Natural killer cell (primary cell): ENCODE results near the gene HS6ST3. TPM values are rescaled to one million over a fixed set of nuclear protein-coding genes. Genes with fewer than 3 reads are reported as not detected.

Experiments
- ATAC-seq, 3 donors: fragments of 150-1000 bp in 2 of 3; fragments of 200-7000 bp in 1 of 3; cut with Tn5 transposase; 1 replicate in 1 of 3; 2 replicates in 2 of 3; pipeline ENCODE4 v1.10.0; 2021; ENCODE audit warnings: mild to moderate bottlenecking in 2 of 3, moderate library complexity in 2 of 3
- DNase-seq, 2 donors: peaks; one replicate each; pipeline versions ENCODE4 v3.0.0 to v3.0.0-alpha.2; 2013 to 2021; ENCODE audit warnings: mixed read lengths in 1 of 2
- H3K27ac ChIP-seq: one replicate; pipeline ENCODE4 v1.5.1; 2013; ENCODE audit warnings: mild to moderate bottlenecking, low read length
- H3K27me3 ChIP-seq: one replicate; pipeline ENCODE4 v1.6.1; 2013; ENCODE audit warnings: low read length; ENCODE audit not compliant: control insufficient read depth, insufficient read depth
- H3K36me3 ChIP-seq: one replicate; pipeline ENCODE4 v1.6.1; 2013; ENCODE audit warnings: low read length; ENCODE audit not compliant: control insufficient read depth, insufficient read depth
- H3K4me1 ChIP-seq: one replicate; pipeline ENCODE4 v1.6.1; 2013; ENCODE audit warnings: low read length; ENCODE audit not compliant: control insufficient read depth, insufficient read depth
- H3K4me3 ChIP-seq: one replicate; pipeline ENCODE4 v1.5.1; 2013; ENCODE audit warnings: low read length
- H3K9me3 ChIP-seq: one replicate; pipeline ENCODE4 v1.6.1; 2013; ENCODE audit warnings: low read length; ENCODE audit not compliant: control insufficient read depth, insufficient read depth
- H3K27ac Mint-ChIP-seq, 2 donors: one replicate each; pipeline ENCODE4 v1.8.0; 2022; ENCODE audit warnings: mild to moderate bottlenecking in 2 of 2, mixed read lengths in 2 of 2, moderate library complexity in 1 of 2
- H3K27me3 Mint-ChIP-seq, 2 donors: one replicate each; pipeline ENCODE4 v1.8.0; 2022; ENCODE audit warnings: low read depth in 2 of 2, mixed read lengths in 2 of 2
- H3K36me3 Mint-ChIP-seq: one replicate; pipeline ENCODE4 v1.8.0; 2022; ENCODE audit warnings: mixed read lengths
- H3K4me1 Mint-ChIP-seq, 2 donors: one replicate each; pipeline ENCODE4 v1.8.0; 2022; ENCODE audit warnings: mixed read lengths in 2 of 2
- H3K4me3 Mint-ChIP-seq: one replicate; pipeline ENCODE4 v1.8.0; 2022; ENCODE audit warnings: mild to moderate bottlenecking, moderate library complexity, mixed read lengths
- H3K9me3 Mint-ChIP-seq, 2 donors: one replicate each; pipeline ENCODE4 v1.8.0; 2022; ENCODE audit warnings: mixed read lengths in 2 of 2
- WGBS: methylation state at CpG from one replicate; pipeline ENCODE4 v1.1.7; 2013; ENCODE audit warnings: missing lambda C conversion rate; ENCODE audit not compliant: insufficient coverage; 5-methylcytosine and 5-hydroxymethylcytosine counted together
- intact Hi-C: fragments of 100-400 bp; cut with micrococcal nuclease; formaldehyde crosslinking; loops from one replicate; pipeline ENCODE4 v1.14.2; 2022
- total RNA-seq, 4 donors: library from RNA; stranded (reverse); fragments of 120-200 nt in 1 of 4; gene quantifications; one replicate each; pipeline versions ENCODE4 v1.2.3 to v1.2.4, GENCODE V29; 2013 to 2022
- TF ChIP-seq, protein P1 (sequence below): fragments of 200-600 bp; IDR thresholded peaks from one replicate; pipeline ENCODE4 v1.8.0; 2022; ENCODE audit warnings: antibody characterized with exemption

Gene HS6ST3
- total RNA-seq, 3 donors from 2014 or later (not counting 1 experiment from before 2014, with no cell fraction given) = not detected

DNA sequence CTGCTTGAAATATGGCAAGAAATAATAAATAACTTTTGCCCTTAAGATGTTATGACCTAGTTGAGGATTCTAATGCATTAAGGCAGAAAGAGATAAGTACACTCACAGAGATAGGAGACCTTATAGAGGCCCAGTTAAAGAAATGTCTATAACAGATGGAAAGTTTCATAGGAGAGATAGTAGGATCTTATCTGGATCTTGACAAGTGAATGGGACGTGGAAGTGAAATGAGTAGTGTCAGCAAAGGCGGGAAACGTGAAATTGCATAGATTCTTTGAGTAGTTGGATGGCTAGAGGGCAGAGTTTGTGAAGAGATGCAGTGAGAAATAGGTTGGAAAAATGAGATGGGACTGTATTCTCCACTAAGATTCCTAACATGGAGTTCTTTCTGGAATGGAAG, 71.2 kb downstream of the HS6ST3 start:
- Histone ChIP-seq H3K27me3 (no peaks in the 10 kb centered on the region), H3K36me3 (no peaks in the 10 kb centered on the region), H3K4me1 (no peaks in the 10 kb centered on the region), H3K4me3 (no peak overlapping the region), H3K9me3 (no peaks in the 10 kb centered on the region), H3K27ac (no peak overlapping the region)
- Mint-ChIP-seq H3K4me3 (no peak overlapping the region), H3K9me3 (peaks cover 16 to 17% of the 10 kb centered on the region in 2 donors), H3K27ac (no peak overlapping the region), H3K27me3 (no peaks in the 10 kb centered on the region), H3K4me1 (no peaks in the 10 kb centered on the region), H3K36me3 (no peaks in the 10 kb centered on the region)
- DNase-seq = no peak
- no peak for ATAC-seq
- TF ChIP-seq, protein P1, sequence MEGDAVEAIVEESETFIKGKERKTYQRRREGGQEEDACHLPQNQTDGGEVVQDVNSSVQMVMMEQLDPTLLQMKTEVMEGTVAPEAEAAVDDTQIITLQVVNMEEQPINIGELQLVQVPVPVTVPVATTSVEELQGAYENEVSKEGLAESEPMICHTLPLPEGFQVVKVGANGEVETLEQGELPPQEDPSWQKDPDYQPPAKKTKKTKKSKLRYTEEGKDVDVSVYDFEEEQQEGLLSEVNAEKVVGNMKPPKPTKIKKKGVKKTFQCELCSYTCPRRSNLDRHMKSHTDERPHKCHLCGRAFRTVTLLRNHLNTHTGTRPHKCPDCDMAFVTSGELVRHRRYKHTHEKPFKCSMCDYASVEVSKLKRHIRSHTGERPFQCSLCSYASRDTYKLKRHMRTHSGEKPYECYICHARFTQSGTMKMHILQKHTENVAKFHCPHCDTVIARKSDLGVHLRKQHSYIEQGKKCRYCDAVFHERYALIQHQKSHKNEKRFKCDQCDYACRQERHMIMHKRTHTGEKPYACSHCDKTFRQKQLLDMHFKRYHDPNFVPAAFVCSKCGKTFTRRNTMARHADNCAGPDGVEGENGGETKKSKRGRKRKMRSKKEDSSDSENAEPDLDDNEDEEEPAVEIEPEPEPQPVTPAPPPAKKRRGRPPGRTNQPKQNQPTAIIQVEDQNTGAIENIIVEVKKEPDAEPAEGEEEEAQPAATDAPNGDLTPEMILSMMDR = no peak
- WGBS = 71% methylated on average over 3 of the region's 3 CpGs
- intact Hi-C loops = no loop called here

DNA sequence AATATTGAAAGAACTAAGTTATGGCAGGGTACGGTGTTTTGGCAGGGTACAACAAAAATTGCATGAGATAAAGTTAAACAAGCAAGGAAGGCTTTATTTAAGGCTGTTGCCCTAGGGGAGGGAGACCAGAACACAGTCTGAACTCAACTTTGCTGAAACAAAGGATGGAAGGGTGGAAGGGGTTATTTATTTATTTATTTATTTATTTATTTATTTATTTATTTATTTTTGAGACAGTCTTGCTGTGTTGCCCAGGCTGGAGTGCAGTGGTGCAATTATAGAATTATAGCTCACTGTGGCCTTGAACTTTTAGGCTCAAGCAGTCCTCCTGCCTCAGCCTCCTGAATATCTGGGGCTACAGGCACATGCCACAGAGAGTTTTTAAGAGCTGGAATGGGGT, 75.9 kb downstream of the HS6ST3 start:
- no peak for DNase-seq
- ATAC-seq = no peak
- H3K4me3 Mint-ChIP-seq = no peak overlapping the region
- peaks cover 3 to 11% of the 10 kb centered on the region in 2 donors for H3K9me3 Mint-ChIP-seq
- intact Hi-C loops = no loop called here
- H3K27ac Mint-ChIP-seq = no peak overlapping the region
- H3K4me3 ChIP-seq = no peak overlapping the region
- peaks cover 5% of the 10 kb centered on the region for H3K36me3 Mint-ChIP-seq
- no peaks in the 10 kb centered on the region for H3K4me1 ChIP-seq
- TF ChIP-seq, protein P1 = no peak
- H3K4me1 Mint-ChIP-seq = no peaks in the 10 kb centered on the region
- no peaks in the 10 kb centered on the region for H3K9me3 ChIP-seq
- no peaks in the 10 kb centered on the region for H3K27me3 ChIP-seq
- H3K36me3 ChIP-seq = no peaks in the 10 kb centered on the region
- no peaks in the 10 kb centered on the region for H3K27me3 Mint-ChIP-seq
- WGBS = 95% methylated on average over 1 of the region's 1 CpG
- no peak overlapping the region for H3K27ac ChIP-seq

DNA sequence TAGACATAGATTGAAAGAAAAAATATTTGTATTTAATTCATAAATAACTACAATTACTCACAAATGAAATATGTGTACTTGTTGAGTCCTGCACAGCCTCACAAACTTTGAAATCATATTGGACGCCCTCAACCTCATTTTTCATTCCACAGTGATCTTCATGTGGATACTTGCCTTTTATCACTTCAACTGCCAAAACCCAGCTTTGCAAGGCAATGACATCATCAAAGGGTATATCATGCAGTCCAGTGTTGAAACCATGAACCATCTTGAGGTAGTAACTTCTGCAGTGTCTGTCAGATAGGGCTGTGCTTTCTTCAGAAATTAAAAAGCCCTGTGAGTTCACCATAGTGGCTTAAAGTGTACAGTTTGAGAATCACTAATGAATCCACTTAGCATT, 82.2 kb downstream of the HS6ST3 start:
- no peak for ATAC-seq
- peaks cover 0 to 13% of the 10 kb centered on the region in 2 donors for H3K9me3 Mint-ChIP-seq
- TF ChIP-seq, protein P1 = no peak
- Histone ChIP-seq H3K36me3 (no peaks in the 10 kb centered on the region), H3K4me1 (no peaks in the 10 kb centered on the region), H3K4me3 (no peak overlapping the region), H3K27me3 (no peaks in the 10 kb centered on the region), H3K9me3 (no peaks in the 10 kb centered on the region), H3K27ac (no peak overlapping the region)
- H3K4me3 Mint-ChIP-seq = no peak overlapping the region
- peaks cover 5% of the 10 kb centered on the region for H3K36me3 Mint-ChIP-seq
- no peaks in the 10 kb centered on the region for H3K27me3 Mint-ChIP-seq
- H3K4me1 Mint-ChIP-seq = no peaks in the 10 kb centered on the region
- no peak for DNase-seq
- 73% methylated on average over 1 of the region's 1 CpG for WGBS
- H3K27ac Mint-ChIP-seq = no peak overlapping the region
- intact Hi-C loops = no loop called here

DNA sequence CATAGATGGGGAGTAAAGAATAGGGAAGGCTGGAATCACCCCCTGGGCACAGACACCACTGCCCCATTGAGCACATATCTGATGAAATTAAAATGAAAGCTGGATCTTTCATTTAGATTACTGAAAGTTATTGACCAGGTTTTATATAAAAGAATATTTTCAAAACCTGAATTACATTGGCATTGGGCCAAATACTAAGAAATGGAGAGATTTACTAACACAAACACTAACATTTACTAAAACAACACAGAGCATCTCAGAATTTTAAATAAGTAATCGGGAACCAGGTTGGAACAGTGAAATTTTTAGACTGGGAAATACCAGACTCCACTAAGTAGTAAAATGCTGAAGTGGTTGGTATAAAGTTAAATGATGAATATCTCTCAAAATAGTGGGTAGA, 88.9 kb downstream of the HS6ST3 start:
- no peaks in the 10 kb centered on the region for H3K36me3 Mint-ChIP-seq
- Histone ChIP-seq H3K27ac (no peak overlapping the region), H3K36me3 (no peaks in the 10 kb centered on the region), H3K4me3 (no peak overlapping the region), H3K9me3 (no peaks in the 10 kb centered on the region), H3K27me3 (no peaks in the 10 kb centered on the region), H3K4me1 (no peaks in the 10 kb centered on the region)
- 71% methylated on average over 1 of the region's 1 CpG for WGBS
- DNase-seq = no peak
- H3K9me3 Mint-ChIP-seq = peaks cover 6 to 9% of the 10 kb centered on the region in 2 donors
- no peak overlapping the region for H3K4me3 Mint-ChIP-seq
- no peaks in the 10 kb centered on the region for H3K4me1 Mint-ChIP-seq
- intact Hi-C loops = no loop called here
- H3K27me3 Mint-ChIP-seq = no peaks in the 10 kb centered on the region
- TF ChIP-seq, protein P1 = no peak
- no peak for ATAC-seq
- H3K27ac Mint-ChIP-seq = no peak overlapping the region
